ENCODE results near the gene CNTNAP4. TPM values are rescaled to one million over a fixed set of nuclear protein-coding genes. Genes with fewer than 3 reads are reported as not detected.

Gene CNTNAP4
- polyA plus RNA-seq, 3 donors: not detected

GRCh38 chr16:76396977-76397376, 119.8 kb downstream of the CNTNAP4 start:
- intact Hi-C loops (cut with micrococcal nuclease): no loop called here
- Mint-ChIP-seq H3K36me3 (no peaks in the 10 kb centered on the region), H3K27me3 (ENCODE audit: low read depth in 3 of 3) (no peaks in the 10 kb centered on the region), H3K4me1 (no peaks in the 10 kb centered on the region), H3K4me3 (no peak overlapping the region), H3K9me3 (peaks cover 0 to 12% (median 2%) of the 10 kb centered on the region in 7 donors), H3K27ac (no peak overlapping the region)
- Histone ChIP-seq H2AFZ (ENCODE audit: insufficient read depth, low read depth, low read length, poor library complexity, severe bottlenecking) (no peak overlapping the region), H4K20me1 (ENCODE audit: insufficient read depth, low read length) (no peaks in the 10 kb centered on the region), H3K27me3 (ENCODE audit: control insufficient read depth in 2 of 2, insufficient read depth in 2 of 2, low read length in 2 of 2) (no peaks in the 10 kb centered on the region), H3K9me3 (replicated peaks in 1 of 2; ENCODE audit: control insufficient read depth in 1 of 2, insufficient read depth in 1 of 2, low read length in 2 of 2) (no peaks in the 10 kb centered on the region), H3K4me1 (ENCODE audit: control insufficient read depth in 1 of 2, insufficient read depth in 2 of 2, low read length in 2 of 2) (no peaks in the 10 kb centered on the region), H3K9ac (ENCODE audit: insufficient read depth, low read length, poor library complexity, severe bottlenecking) (no peak overlapping the region), H3K36me3 (replicated peaks in 1 of 2; ENCODE audit: control insufficient read depth in 1 of 2, insufficient read depth in 2 of 2, low read length in 2 of 2) (no peaks in the 10 kb centered on the region), H3K79me2 (ENCODE audit: insufficient read depth, low read length) (no peaks in the 10 kb centered on the region), H3K4me3 (replicated peaks in 1 of 3; ENCODE audit: low read depth in 2 of 3, low read length in 3 of 3) (no peak overlapping the region), H3K4me2 (replicated peaks; ENCODE audit: extremely low read depth, low read length, poor library complexity, severe bottlenecking) (no peak overlapping the region), H3K27ac (ENCODE audit: low read depth in 1 of 2, low read length in 2 of 2) (no peak overlapping the region)
- DNase-seq: no peak
- no peak for TF ChIP-seq CTCF (IDR thresholded peaks at IDR 0.05)
- 54% methylated on average over 3 of the region's 4 CpGs for WGBS (ENCODE audit: insufficient coverage)

- DNase-seq: no peak
- Histone ChIP-seq H3K4me1 (ENCODE audit: control insufficient read depth in 1 of 2, insufficient read depth in 2 of 2, low read length in 2 of 2) (no peaks in the 10 kb centered on the region), H2AFZ (ENCODE audit: insufficient read depth, low read depth, low read length, poor library complexity, severe bottlenecking) (no peak overlapping the region), H3K27ac (ENCODE audit: low read depth in 1 of 2, low read length in 2 of 2) (no peak overlapping the region), H3K4me3 (replicated peaks in 1 of 3; ENCODE audit: low read depth in 2 of 3, low read length in 3 of 3) (no peak overlapping the region), H3K4me2 (replicated peaks; ENCODE audit: extremely low read depth, low read length, poor library complexity, severe bottlenecking) (no peak overlapping the region), H3K79me2 (ENCODE audit: insufficient read depth, low read length) (no peaks in the 10 kb centered on the region), H3K9ac (ENCODE audit: insufficient read depth, low read length, poor library complexity, severe bottlenecking) (no peak overlapping the region), H3K27me3 (ENCODE audit: control insufficient read depth in 2 of 2, insufficient read depth in 2 of 2, low read length in 2 of 2) (no peaks in the 10 kb centered on the region), H3K9me3 (replicated peaks in 1 of 2; ENCODE audit: control insufficient read depth in 1 of 2, insufficient read depth in 1 of 2, low read length in 2 of 2) (no peaks in the 10 kb centered on the region), H3K36me3 (replicated peaks in 1 of 2; ENCODE audit: control insufficient read depth in 1 of 2, insufficient read depth in 2 of 2, low read length in 2 of 2) (no peaks in the 10 kb centered on the region), H4K20me1 (ENCODE audit: insufficient read depth, low read length) (no peaks in the 10 kb centered on the region)
- Mint-ChIP-seq H3K4me3 (no peak overlapping the region), H3K27ac (no peak overlapping the region), H3K27me3 (ENCODE audit: low read depth in 3 of 3) (no peaks in the 10 kb centered on the region), H3K9me3 (peaks cover 0 to 4% (median 0%) of the 10 kb centered on the region in 7 donors), H3K4me1 (no peaks in the 10 kb centered on the region), H3K36me3 (no peaks in the 10 kb centered on the region)
- TF ChIP-seq CTCF (IDR thresholded peaks at IDR 0.05): no peak
- no CpG with 5 or more reads among the region's 1 CpG for WGBS (ENCODE audit: insufficient coverage)
- intact Hi-C loops (cut with micrococcal nuclease): no loop called here
These were observed 132.5 kb downstream of the CNTNAP4 start for GRCh38 chr16:76409706-76410105.

Measured in CD14-positive monocyte (primary cell).